Type B pancreatic cell (in vitro differentiated cells): ENCODE measurements around the gene ZNF491. TPM values are rescaled to one million over a fixed set of nuclear protein-coding genes. Genes with fewer than 3 reads are reported as not detected.

Experiments
- DNase-seq: peaks from one replicate; pipeline ENCODE4 v3.0.0; 2021; ENCODE audit warnings: mixed read lengths; ENCODE audit not compliant: unreplicated experiment; ENCODE audit errors: extremely low spot score
- H3K27ac Mint-ChIP-seq: 2 replicates; pipeline ENCODE4 v1.8.0; 2021; ENCODE audit warnings: mild to moderate bottlenecking, mixed read lengths
- H3K27me3 Mint-ChIP-seq: 2 replicates; pipeline ENCODE4 v1.8.0; 2021; ENCODE audit warnings: mixed read lengths
- H3K36me3 Mint-ChIP-seq: 2 replicates; pipeline ENCODE4 v1.8.0; 2021; ENCODE audit warnings: mixed read lengths
- H3K4me1 Mint-ChIP-seq: one replicate; pipeline ENCODE4 v1.8.0; 2021; ENCODE audit warnings: mixed read lengths; ENCODE audit not compliant: unreplicated experiment
- H3K4me3 Mint-ChIP-seq: 2 replicates; pipeline ENCODE4 v1.8.0; 2021; ENCODE audit warnings: mild to moderate bottlenecking, mixed read lengths
- H3K9me3 Mint-ChIP-seq: 2 replicates; pipeline ENCODE4 v1.8.0; 2021; ENCODE audit warnings: mixed read lengths
- total RNA-seq: library from RNA; stranded (reverse); gene quantifications from 2 replicates; pipeline ENCODE4 v1.2.1, GENCODE V29; 2021; ENCODE audit warnings: low replicate concordance
- TF ChIP-seq, protein P1 (sequence below): fragments of 200-600 bp; sonication (generic); conservative IDR thresholded peaks from 2 replicates; pipeline ENCODE4 v1.5.0; 2021; ENCODE audit warnings: antibody characterized with exemption, mild to moderate bottlenecking

The ZNF491 gene
- total RNA-seq, 1 donor from 2014 or later: 8.8 TPM

- TF ChIP-seq, protein P1, sequence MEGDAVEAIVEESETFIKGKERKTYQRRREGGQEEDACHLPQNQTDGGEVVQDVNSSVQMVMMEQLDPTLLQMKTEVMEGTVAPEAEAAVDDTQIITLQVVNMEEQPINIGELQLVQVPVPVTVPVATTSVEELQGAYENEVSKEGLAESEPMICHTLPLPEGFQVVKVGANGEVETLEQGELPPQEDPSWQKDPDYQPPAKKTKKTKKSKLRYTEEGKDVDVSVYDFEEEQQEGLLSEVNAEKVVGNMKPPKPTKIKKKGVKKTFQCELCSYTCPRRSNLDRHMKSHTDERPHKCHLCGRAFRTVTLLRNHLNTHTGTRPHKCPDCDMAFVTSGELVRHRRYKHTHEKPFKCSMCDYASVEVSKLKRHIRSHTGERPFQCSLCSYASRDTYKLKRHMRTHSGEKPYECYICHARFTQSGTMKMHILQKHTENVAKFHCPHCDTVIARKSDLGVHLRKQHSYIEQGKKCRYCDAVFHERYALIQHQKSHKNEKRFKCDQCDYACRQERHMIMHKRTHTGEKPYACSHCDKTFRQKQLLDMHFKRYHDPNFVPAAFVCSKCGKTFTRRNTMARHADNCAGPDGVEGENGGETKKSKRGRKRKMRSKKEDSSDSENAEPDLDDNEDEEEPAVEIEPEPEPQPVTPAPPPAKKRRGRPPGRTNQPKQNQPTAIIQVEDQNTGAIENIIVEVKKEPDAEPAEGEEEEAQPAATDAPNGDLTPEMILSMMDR: no peak
- no peak overlapping the region for H3K4me3 Mint-ChIP-seq
- no peak for DNase-seq
- H3K9me3 Mint-ChIP-seq: peaks cover 10% of the 10 kb centered on the region
- no peaks in the 10 kb centered on the region for H3K36me3 Mint-ChIP-seq
- peaks cover 10% of the 10 kb centered on the region for H3K27me3 Mint-ChIP-seq
- no peak overlapping the region for H3K27ac Mint-ChIP-seq
- no peaks in the 10 kb centered on the region for H3K4me1 Mint-ChIP-seq
Measured at GRCh38 chr19:11759805-11760204, 38.5 kb upstream of the ZNF491 start.

- Mint-ChIP-seq H3K27ac (no peak overlapping the region), H3K9me3 (no peaks in the 10 kb centered on the region), H3K36me3 (no peaks in the 10 kb centered on the region), H3K4me1 (peaks cover 7% of the 10 kb centered on the region), H3K27me3 (peaks cover 13% of the 10 kb centered on the region), H3K4me3 (no peak overlapping the region)
- DNase-seq: no peak
- TF ChIP-seq, protein P1: no peak
Measured at GRCh38 chr19:11763117-11763516, 35.2 kb upstream of the ZNF491 start.

GRCh38 chr19:11763611-11764010, 34.7 kb upstream of the ZNF491 start:
- peaks cover 10% of the 10 kb centered on the region for H3K4me1 Mint-ChIP-seq
- H3K4me3 Mint-ChIP-seq: no peak overlapping the region
- H3K36me3 Mint-ChIP-seq: no peaks in the 10 kb centered on the region
- no peak overlapping the region for H3K27ac Mint-ChIP-seq
- no peak for DNase-seq
- peaks cover 13% of the 10 kb centered on the region for H3K27me3 Mint-ChIP-seq
- TF ChIP-seq, protein P1: no peak
- peaks cover under 1% of the 10 kb centered on the region for H3K9me3 Mint-ChIP-seq

DNA sequence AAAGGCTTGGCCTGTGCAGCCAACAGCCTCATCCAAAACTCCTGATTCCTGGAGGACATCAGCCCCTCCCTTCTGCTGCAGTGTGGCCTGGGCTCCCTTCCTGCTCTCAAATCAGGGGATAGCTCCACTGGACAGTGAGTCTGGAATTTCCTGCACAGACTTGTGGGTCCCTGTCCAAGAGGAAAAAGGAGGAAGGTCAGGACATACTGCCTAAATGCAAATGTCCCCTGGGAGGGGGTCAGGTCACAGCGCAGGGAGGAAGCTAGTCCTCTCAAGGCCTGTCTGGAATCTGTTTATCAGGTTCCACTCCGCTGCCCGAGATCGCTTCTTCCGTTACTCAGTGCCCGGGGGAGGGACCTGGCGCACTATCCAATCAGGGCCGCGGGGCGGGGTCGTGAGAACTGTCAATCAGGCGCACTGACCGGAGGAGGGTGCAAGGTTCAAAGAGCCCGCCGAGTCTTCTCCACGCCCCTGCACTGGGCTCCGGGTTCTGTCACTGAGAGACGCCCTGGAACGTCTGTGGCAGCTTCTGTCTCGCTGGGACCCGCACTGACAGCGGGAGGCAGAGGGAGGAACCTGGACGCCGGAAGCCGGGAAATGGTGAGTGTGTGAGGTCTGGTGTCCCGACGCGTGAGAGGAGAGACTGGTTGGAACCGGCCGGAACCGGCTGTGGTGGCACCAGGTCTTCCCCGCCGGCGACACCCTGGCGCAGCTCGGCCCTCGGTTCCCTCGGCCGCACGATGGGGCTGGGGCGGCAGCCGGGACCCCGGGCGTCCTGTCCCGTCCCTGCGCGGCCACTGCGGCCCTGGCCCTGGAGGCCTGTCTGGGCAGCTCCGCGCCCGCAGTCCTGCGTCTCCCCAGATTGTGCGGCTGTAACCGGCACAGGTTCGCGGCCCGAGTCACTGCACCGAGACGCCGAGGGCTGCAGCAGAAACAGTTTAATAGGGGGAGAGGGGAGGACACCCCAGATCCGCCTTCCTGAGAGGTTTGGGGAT, 31.4 kb upstream of the ZNF491 start, which contains the start of gene ZNF441:
ZNF441 (plus strand) TSS at position 404 of the 995 bp plus-strand sequence; CDS start at position 598, 194 bp downstream.
- H3K27me3 Mint-ChIP-seq: peaks cover 13% of the 10 kb centered on the region
- peak within 1 kb of the TSS; percentile 93 for H3K27ac Mint-ChIP-seq
- DNase-seq: peak; percentile 96
- H3K4me1 Mint-ChIP-seq: peaks cover 13% of the 10 kb centered on the region
- peaks cover 9% of the 10 kb centered on the region for H3K36me3 Mint-ChIP-seq
- TF ChIP-seq, protein P1: no peak
- peak within 1 kb of the TSS; percentile 98 for H3K4me3 Mint-ChIP-seq
- H3K9me3 Mint-ChIP-seq: peaks cover 9% of the 10 kb centered on the region

DNA sequence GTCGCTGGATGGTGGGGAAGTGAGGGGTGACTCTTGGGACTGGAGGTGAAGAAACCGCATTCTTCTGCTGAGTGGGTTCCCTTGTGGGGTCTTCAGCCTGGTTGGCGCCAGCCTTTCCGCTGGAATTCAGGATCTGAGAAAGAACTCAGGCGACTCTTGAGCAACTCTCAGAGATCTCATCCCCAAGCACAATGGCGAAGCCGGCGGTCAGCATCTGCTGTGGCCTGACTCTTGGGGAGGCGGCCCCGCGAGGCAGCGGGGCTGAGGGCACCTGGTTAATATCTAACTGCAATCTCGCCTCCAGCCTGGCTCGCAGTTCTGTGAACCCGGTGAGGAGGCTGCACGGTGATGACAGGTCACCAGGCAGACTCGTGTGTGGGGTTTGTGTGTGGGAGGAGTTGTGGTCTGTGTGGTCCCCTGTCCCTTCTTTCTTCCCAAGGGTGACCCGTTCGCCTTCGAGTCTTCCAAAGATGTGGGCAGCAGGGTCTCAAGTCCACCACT, 30.6 kb upstream of the ZNF491 start:
- Mint-ChIP-seq H3K4me1 (peaks cover 13% of the 10 kb centered on the region), H3K27ac (peak overlapping the region; percentile 93), H3K27me3 (peaks cover 13% of the 10 kb centered on the region)

More for the DNA sequence above, 30.6 kb upstream of the ZNF491 start:
- Mint-ChIP-seq H3K36me3 (peaks cover 13% of the 10 kb centered on the region), H3K9me3 (peaks cover 14% of the 10 kb centered on the region), H3K4me3 (peak overlapping the region; percentile 98)
- no peak for DNase-seq
- TF ChIP-seq, protein P1: no peak
